Suprapubic skin (tissue), 3 donors: ENCODE data around the gene CDH13.

Experiments used
- EP300 ChIP-seq: sonication (generic); formaldehyde crosslinking; IDR thresholded peaks from one replicate; pipeline ENCODE4 v1.6.1; 2017; ENCODE audit warnings: antibody characterized with exemption
- POLR2A ChIP-seq, 2 donors: fragments of 450-650 bp; IDR thresholded peaks; one replicate each; pipeline ENCODE4 v1.6.1; 2017; ENCODE audit warnings: antibody characterized with exemption in 2 of 2, mild to moderate bottlenecking in 2 of 2, moderate library complexity in 2 of 2
- TF ChIP-seq, protein P1 (sequence below), 2 donors: fragments of 200-600 bp in 1 of 2; fragments of 450-650 bp in 1 of 2; sonication (generic) in 1 of 2; IDR thresholded peaks; one replicate each; pipeline ENCODE4 v1.5.1; 2016 to 2019; ENCODE audit warnings: antibody characterized with exemption in 2 of 2, mild to moderate bottlenecking in 1 of 2, moderate library complexity in 1 of 2

DNA sequence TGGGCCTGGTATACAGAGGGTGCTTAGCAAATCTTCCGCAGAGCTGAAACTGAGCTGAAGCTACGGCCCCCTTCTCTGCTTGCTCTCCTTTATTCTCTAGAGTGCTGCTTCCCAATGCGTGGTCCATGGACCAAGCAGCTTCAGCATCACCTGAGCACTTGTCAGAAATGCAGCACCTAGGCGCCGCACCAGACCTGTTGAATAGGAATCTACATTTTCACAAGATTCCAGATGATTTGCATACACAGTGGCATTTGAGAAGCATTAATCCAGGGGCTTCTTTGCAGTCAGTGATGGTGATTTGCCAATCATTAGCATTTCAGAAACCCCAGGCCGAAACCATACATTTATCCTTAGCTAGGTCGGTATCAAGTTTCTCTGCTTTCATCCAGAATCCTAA is 204.2 kb downstream of the CDH13 start:
- TF ChIP-seq, protein P1, sequence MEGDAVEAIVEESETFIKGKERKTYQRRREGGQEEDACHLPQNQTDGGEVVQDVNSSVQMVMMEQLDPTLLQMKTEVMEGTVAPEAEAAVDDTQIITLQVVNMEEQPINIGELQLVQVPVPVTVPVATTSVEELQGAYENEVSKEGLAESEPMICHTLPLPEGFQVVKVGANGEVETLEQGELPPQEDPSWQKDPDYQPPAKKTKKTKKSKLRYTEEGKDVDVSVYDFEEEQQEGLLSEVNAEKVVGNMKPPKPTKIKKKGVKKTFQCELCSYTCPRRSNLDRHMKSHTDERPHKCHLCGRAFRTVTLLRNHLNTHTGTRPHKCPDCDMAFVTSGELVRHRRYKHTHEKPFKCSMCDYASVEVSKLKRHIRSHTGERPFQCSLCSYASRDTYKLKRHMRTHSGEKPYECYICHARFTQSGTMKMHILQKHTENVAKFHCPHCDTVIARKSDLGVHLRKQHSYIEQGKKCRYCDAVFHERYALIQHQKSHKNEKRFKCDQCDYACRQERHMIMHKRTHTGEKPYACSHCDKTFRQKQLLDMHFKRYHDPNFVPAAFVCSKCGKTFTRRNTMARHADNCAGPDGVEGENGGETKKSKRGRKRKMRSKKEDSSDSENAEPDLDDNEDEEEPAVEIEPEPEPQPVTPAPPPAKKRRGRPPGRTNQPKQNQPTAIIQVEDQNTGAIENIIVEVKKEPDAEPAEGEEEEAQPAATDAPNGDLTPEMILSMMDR (IDR thresholded peaks at IDR 0.05): no peak
- no peak for TF ChIP-seq EP300
- TF ChIP-seq POLR2A (IDR thresholded peaks at IDR 0.05): no peak
